UCSD-AML1 (cell line): ENCODE results near the gene ASCC1.
"Not testable (repeated sequence)": the region's sequence is repeated elsewhere in the genome, so short reads cannot be mapped to it uniquely, and the experiment has no call there.

Experiments
- DNase-seq: peaks from one replicate; lab custom pipeline; 2025; ENCODE audit not compliant: unreplicated experiment; lab: John Stamatoyannopoulos, UW

Gene ASCC1

GRCh38 chr10:72133517-72133916, 82.6 kb downstream of the ASCC1 start:
- no peak for DNase-seq

GRCh38 chr10:72132854-72133253, 83.2 kb downstream of the ASCC1 start:
- no peak for DNase-seq

GRCh38 chr10:72127571-72127970, 88.5 kb downstream of the ASCC1 start:
- no peak for DNase-seq

- DNase-seq: no peak
Observed at GRCh38 chr10:72126872-72127232, 89.2 kb downstream of the ASCC1 start.

- DNase-seq: no peak
Observed at GRCh38 chr10:72126184-72126871, 89.7 kb downstream of the ASCC1 start.

- DNase-seq: no peak
Observed at GRCh38 chr10:72124989-72125388, 91.1 kb downstream of the ASCC1 start.

DNA sequence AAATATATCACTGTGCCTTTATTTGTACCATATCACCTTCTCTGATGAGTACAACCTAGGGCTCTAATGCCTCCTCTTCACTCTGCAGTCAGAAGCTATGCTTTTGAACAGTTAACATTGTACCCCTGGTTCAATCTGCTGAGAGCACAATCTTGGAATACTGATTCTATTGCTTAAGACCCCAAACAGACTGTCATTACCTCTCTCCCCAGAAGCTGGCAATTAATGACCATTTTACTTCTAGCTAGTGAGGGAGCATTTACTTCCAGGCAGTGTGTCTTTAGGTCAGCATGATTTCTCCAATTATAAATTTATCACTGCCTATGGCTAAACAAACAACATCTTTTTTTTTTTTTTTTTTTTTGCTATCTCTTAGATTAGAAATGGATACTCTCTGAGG, 91.7 kb downstream of the ASCC1 start:
- DNase-seq: no peak

DNA sequence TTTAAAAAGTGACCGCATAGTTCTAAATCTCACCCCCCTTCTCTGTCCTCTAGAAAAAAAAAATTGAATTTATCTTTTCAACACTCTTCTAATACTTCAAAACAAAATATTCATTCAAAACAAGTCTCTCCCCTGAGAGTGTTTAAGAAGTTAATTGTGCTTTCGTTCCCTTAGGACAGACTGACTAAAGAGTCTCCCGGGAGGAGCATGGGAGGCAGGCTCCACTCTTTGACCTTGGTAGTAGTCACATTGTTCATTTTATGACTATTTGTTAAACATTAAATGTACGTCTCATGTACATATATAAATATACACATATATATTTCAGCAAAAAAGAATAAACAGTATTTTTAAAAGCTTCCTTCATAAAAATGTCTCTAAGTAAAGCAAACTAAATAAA, 92.5 kb downstream of the ASCC1 start:
- no peak for DNase-seq

DNA sequence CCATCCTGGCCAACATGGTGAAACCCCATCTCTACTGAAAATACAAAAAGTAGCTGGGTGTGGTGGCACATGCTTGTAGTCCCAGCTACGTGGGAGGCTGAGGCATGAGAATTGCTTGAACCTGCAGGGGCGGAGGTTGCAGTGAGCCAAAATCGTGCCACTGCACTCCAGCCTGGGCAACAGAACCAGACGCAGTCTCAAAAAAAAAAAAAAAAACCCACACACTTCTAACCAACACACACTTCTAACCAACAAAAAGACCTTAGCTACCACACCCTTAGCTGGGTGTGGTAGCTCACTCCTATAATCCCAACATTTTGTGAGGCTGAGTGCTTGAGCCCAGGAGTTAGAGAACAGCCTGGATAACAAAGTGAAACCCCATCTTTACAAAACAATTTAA, 93.9 kb downstream of the ASCC1 start:
- DNase-seq: no peak

DNA sequence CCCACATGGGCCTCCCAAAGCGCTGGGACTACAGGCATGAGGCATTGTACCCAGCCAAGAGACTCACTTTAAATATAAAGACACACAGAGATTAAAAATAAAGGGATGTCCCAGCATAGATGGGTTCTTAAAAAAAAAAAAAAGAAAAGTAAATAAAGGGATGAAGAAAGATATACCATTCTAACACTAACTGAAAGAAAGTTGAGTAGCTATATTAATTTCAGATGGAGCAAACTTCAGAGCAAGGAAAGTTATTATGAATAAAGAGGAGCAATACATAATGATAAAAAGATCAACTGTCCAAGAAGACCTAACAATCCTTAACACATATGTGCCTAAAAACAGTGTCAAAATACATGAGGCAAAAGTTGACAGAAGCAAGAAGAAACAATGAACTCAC, 94.7 kb downstream of the ASCC1 start:
- DNase-seq: no peak

DNA sequence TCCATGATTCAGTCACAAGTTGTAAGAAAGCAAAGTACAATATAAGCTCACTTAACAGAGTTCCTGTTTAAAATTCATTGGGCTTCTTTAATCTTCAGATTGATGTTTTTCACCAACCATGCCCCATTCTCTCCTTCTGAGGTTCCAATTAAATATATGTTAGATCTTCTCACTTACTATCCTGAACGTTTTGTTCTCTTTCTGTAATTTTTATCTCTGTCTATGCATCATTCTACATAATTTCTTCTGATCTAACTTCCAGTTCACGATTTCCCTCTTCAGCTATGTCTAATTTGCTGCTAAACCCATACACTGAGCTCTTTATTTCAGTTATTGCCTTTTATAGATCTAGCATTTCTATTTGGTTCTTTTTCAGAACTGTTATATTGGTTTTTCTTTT, 99.7 kb downstream of the ASCC1 start:
- no peak for DNase-seq

DNA sequence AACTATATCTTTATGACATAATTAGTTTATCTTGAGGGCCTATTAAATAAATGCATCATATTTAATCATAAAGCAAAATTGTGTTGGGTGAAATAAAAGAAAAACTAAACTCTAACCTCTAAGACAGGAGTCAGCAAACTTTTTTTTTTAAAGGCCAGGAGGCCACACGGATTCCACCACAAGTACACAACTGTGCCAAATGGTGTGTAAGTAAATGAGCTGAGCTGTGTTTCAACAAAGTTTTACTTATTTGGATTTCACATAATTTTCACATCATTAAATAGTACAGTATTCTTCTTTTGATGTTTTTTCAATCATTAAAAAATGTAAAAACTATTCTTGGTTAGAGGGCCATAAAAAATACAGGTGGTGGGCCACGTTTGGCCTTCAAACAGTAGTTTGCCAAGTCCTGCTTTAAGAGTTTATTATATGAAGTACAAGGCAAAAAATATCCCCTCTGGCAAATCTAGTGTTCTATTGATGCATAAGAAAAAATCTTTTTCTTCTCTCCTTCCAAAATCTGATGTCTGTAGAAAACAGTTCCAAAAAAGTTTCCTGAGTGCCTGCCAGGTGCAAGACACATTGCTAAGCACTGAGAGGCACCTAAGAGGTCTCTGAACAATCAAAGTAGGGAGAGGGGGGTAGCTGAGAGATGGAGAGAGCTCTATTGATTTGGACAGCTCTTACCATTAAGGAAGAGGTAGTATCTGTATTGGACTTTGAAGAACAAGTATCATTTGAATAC, 101.2 kb downstream of the ASCC1 start:
- no peak for DNase-seq

DNA sequence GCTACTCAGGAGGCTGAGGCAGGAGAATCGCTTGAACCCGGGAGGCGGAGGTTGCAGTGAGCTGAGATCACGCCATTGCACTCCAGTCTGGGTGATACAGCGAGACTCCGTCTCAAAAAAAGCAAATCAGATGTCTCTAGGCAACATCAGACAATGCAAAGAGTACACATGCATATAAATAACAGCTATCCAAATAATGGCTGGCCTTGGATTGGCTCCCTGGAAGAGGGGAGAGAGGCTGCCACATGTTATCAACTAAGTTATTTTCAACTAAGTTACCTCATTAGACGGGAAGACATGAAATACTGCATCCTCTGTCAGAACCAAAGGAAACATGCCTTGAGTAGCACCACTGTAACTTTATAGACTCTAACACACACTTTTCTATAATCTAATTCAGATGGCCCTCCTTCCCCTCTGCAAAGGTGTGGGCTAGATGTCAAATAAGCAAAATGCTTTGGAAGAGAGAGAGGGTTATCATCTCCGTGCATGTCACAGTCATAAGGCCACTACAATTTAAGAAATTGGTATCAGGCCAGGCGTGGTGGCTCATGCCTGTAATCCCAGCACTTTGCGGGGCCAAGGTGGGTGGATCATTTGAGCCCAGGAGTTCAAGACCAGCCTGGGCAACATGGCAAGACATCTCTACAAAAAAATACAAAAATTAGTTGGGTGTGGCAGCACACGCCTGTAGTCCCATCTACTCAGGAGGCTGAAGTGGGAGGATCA, 105.2 kb downstream of the ASCC1 start:
- DNase-seq: no peak

GRCh38 chr10:72109636-72110157, 106.4 kb downstream of the ASCC1 start:
- no peak for DNase-seq

- no peak for DNase-seq
Observed at GRCh38 chr10:72108830-72109635, 107.0 kb downstream of the ASCC1 start.

- not testable (repeated sequence) for DNase-seq
Observed at GRCh38 chr10:72108004-72108370, 108.1 kb downstream of the ASCC1 start.

GRCh38 chr10:72107325-72108003, 108.6 kb downstream of the ASCC1 start:
- no peak for DNase-seq

DNA sequence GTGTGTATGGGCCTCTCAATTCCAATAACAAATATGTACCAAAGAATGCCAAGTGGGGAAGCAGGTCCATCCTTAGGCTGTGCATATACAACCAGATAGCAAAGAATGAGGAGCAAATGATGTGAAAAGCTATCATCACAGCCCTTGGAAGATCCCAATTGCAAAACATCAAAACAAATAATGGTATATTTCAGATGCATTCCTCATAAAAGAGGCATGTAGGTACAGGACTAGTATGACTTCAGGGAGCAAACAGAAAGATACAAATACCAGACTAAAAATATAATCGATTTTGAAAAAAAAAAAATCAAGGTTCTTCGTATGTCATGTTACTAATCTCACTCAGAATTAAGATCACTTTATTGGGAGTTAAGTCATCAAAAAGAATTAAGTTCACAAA, 109.2 kb downstream of the ASCC1 start:
- DNase-seq: no peak

DNA sequence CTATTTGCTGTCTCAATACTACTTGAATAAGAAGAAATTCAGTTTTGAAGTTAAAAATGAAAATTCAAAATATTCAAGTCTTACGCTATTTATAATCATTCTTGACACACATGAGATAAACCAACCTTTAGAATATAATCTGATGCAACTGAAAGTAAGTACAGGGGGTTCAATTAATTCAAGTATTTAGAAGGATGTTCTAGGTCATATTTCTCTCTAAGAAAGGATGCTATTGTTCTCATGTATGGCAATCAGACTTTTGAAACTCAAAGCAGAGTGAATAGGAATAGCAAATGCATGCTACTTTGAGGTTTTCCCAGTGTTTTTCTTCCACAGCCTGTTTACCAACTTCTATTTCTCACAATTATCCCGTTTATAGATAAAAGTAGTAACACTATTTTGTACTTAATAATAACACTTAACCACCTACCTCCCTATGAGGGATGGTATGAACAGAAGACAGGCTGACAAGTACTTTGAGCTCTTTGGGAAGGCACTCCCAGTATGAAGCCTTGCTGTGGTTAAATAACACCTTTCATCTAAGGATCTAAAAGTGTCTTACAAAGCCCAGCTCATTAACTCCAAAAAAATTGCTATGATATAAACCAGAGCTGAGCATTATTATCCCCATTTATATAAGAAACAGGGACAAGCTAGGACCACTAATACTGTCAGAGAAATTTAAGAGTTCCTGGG, 109.8 kb downstream of the ASCC1 start:
- DNase-seq: no peak

DNA sequence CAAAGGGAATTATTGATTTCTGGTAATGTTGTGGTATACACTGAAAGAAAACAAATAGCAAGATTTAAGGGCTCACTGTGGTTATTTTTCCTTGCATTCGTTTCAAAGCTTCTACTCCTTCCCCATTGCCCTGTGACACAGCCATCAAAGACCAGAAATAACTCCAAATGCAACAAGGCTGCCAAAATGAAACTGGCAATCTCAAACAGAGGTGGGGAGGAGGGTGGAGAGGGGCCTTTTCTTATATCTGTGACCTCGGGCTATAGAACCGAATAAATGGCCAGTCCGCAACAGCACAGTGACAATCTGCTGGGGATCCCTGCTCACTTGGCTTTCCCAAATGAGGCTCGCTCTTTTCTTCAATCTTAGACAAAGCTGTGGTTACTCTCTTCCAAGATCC, 110.4 kb downstream of the ASCC1 start:
- DNase-seq: no peak
